NCI-H748 (cell line): ENCODE results near the gene ST8SIA2.
"Not testable (repeated sequence)": the region's sequence is repeated elsewhere in the genome, so short reads cannot be mapped to it uniquely, and the experiment has no call there.

Source experiments
- DNase-seq: peaks from one replicate; lab custom pipeline; 2025; ENCODE audit not compliant: unreplicated experiment; lab: John Stamatoyannopoulos, UW

Gene ST8SIA2

DNA sequence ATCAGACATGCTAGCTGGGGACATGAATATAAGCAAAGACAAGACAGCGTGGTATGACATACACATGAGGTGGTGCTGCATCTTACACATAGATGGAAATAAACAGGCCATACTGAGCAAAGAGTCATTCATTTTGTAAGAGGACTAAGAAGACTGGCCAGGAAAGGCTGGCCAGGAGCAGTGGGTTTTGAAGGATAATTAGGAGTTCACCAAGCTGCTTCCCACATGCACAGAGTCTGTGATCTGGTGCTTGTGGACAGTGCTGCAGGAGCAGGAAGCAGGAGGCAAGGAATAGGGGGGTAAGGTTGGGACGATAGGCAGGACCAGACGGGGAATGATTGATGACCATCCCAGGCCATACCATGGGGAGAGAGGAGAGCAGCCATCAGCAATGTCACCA, 41.5 kb downstream of the ST8SIA2 start:
- no peak for DNase-seq

- no peak for DNase-seq
Observed at GRCh38 chr15:92438471-92438870, 44.8 kb downstream of the ST8SIA2 start.

DNA sequence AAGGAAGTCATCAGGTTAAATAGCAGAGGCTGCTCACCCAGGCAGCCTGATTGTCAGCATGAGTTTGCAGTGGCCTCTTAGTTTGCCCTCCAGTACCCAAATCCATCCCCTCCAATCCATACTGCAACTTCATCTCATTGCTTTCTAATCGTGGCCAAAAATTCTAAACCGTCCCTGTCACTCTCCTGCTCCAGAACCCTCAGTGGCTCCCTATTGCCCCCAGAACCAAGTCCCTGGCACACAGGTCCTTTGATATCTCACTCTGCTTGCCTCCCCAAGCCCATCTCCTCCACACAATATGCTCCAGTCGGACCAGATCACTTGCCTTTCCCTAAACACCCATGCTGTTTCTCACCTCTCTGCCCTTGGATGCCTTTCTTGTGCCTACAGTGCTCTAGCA, 49.7 kb downstream of the ST8SIA2 start:
- no peak for DNase-seq

DNA sequence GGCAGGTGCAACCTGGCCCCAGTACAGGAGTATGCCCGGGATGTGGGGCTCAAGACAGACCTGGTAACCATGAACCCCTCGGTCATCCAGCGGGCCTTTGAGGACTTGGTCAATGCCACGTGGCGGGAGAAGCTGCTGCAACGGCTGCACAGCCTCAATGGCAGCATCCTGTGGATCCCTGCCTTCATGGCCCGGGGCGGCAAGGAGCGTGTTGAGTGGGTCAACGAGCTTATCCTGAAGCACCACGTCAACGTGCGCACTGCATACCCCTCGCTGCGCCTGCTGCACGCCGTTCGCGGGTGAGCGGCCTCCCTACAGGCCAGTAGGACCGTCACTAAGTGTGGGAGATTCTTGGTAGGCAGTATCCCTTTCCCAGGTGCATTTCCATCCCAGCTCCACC, 51.0 kb downstream of the ST8SIA2 start:
- DNase-seq = no peak

DNA sequence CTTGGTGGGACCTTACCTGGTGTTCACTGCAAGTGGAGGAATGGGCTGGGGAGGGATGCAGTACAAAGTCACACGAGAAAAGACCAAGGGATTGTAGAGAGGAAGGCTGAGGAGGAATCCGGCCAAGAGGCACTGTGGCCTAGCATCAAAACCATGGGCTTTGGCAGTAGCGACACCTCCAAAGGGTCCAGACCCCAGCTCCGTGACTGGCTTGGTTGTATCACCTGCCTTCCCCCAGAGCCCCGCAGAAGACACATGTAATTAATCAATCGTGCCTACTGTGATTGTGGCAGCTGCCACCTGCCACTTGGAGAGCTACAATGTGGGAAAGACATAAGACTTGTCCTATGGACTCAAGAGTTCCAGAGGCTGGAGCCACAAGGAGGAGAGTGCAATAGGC, 54.7 kb downstream of the ST8SIA2 start:
- DNase-seq = no peak

DNA sequence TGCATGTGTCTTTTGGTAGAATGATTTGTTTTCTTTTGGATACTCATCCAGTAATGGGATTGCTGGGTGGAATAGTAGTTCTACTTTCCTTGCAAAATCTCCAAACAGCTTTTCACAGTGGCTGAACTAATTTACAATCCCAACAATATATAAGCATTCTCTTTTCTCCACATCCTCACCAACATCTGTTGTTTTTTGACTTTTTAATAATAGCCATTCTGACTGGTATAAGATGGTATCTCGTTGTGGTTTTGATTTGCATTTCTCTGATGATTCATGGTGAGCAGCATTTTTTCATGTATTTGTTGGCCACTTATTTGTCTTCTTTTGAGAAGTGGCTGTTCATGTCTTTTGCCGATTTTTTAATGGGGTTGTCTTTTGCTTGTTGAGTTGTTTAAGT, 55.8 kb downstream of the ST8SIA2 start:
- DNase-seq = no peak

GRCh38 chr15:92451225-92451825, 57.6 kb downstream of the ST8SIA2 start:
- DNase-seq = no peak

DNA sequence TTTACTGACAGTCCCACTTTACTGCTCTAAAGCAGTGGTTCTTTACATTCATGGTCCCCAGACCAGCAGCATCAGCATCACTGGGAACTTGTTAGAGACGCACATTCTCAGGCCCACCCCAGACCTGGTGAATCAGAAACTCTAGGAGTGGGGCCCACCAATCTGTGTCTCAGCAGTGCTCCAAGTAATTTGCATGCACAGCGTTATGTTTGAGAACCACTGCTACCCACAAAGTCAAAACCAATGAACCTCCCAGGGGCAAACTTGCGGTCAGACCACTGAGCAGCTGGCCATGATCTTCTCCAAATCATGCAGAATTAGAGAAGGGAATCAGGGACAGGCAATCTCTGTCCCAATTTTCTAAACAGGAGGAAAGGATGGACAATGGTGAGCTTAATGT, 58.5 kb downstream of the ST8SIA2 start:
- DNase-seq = no peak

DNA sequence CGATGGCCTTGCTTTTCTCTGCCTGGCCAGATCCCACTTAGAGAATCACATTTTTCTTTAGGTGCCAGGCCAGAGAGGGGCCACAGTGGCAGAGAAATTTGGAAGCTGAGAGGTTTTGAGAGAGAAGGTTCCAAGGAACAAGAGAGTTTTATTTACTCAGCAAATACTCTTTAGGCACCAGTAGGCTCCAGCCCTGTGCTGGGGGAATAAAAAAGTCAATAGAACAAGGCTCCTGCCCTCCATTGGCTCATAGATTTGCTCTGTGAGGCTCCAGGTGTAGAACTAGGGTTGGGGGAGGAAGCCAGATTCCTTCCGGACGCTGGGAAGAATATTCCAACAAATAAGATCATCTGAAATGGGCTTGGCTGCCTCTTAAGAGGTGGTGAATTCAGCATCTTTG, 59.9 kb downstream of the ST8SIA2 start:
- no peak for DNase-seq

GRCh38 chr15:92454555-92455105, 60.9 kb downstream of the ST8SIA2 start:
- DNase-seq = no peak

GRCh38 chr15:92455271-92455670, 61.6 kb downstream of the ST8SIA2 start:
- no peak for DNase-seq

DNA sequence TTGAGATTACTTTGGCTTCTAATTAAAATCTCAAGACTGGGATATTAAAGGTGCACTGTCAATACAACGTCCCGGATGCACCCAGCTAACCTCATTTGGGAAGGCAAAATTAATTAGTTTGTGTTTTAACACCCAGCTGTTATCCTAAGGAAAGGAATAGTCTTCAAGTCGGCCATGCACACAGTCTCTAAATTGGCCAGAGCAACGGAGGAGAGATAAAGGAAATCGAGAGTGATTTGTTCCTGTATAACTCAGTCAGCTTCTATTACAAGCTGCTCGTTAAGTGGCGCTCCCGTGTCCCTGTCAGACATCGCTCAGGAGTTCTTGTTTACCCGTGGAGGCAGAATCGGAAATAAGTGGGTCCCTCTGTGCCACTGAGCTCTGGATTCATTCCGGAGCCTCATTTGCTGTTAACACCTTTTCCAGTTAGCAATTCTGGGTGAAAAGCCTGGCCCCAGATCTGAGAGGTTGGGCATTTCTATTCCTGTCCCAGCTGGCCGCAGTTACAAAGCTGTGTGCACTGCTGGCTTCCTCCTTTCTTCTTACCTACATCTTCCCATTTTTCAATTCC, 63.9 kb downstream of the ST8SIA2 start:
- no peak for DNase-seq

DNA sequence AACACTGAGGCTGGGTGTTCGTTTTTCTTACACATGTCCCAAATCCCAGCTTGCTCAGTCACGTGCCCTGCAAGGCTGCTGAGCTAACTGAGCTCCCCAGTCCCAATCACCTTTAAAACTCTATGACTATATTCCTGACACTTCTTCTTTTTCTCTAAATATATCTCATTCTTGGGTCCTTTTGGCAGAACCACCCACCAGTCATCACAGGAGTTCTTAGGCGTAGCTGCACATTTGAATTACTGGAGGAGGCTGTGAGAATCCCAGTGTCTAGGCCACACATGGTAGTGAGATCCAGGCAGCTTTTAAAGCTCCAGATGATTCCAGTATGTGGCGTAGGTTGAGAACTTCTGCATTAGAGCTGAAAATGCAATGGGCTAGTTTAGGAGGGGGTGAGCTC, 66.3 kb downstream of the ST8SIA2 start:
- no peak for DNase-seq

DNA sequence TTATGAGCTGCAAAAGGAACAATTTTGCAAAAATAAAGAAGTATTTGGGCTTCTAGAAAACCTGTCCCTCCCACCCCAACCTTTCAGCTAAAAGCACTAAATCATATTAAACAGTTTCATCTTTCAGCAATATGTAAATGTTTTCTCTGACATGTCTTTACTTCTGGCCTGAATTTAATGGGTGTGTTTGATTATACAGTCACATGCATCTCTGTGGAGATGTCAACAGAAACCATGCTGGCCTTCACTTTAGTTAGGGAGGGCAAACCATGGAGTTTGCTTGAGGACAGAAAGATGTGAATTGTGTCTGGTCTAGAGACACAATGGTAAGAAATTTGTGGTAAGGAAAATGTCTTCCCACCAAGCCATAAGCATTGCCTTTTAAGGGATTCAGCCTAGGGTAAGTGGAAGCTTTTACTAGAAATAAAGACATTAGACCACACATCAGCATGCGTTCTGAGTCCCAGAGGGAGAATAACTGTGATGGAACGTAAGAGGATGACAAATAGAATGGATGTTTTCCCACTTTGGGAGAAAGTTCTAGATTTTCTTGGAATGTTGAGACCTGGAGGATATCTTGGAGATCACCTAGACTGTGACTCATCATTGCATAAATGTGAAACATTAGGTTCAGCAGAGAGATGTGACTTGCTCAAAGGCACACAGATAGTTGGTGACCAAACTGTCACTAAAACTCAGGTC, 68.9 kb downstream of the ST8SIA2 start:
- DNase-seq = no peak

- no peak for DNase-seq
Observed at GRCh38 chr15:92463352-92463751, 69.7 kb downstream of the ST8SIA2 start.

DNA sequence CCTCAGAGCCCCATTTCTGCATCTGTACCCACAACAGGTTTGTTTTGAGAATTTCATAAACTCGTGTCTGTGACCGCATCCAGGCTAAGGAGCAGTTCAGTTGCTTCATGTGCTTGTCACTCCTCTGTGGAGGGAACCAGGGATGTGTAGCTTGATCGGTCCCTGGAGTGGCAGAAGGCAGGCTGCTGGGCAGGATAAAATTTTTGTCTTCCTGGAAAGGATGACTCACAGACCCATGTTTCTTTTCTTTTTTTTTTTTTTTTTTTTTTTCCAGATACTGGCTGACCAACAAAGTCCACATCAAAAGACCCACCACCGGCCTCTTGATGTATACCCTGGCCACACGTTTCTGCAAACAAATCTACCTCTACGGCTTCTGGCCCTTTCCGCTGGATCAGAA, 70.1 kb downstream of the ST8SIA2 start:
- DNase-seq = no peak

DNA sequence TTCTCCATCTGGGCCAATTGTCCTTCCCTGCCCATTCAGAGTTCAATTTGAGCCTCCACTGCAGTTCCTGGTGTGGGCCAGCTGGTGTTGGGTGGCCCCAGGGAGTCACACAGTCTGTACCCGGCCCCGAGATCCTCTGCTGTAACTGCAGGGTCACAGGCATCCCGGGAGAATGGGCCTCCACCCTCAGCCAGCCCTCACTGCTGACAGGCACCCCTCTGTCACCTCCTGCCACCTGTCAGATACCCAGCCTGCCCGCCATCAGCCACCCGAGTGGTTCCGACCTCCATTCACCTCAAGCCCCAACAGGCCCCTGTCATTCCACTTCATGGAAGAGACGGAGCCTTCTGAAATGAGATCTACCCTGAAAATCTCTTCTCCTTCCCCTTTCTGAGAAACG, 73.2 kb downstream of the ST8SIA2 start:
- DNase-seq = no peak

GRCh38 chr15:92467245-92467644, 73.6 kb downstream of the ST8SIA2 start:
- DNase-seq = no peak

GRCh38 chr15:92468991-92469390, 75.3 kb downstream of the ST8SIA2 start:
- DNase-seq = peak; percentile 51

- no peak for DNase-seq
Observed at GRCh38 chr15:92471288-92471687, 77.6 kb downstream of the ST8SIA2 start.

DNA sequence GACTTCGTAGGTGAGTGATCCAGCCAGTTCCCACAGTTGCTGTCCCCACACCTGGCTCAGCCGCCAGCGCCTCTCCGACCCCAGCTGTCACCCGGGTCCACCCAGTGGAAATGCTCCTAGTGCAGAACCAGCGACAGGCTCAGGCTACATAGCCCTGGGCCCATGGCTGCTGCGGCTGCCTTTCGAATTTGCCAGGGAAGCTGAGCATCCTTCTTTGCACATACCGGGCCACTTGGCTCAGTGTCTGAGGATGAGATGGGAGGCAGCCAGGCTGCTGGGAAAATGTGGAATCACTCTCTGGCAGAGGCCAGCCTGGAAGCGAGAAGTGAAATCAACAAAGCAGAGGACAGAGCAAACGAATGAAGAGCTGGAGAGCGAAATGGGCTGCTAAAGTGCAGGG, 80.1 kb downstream of the ST8SIA2 start:
- no peak for DNase-seq

GRCh38 chr15:92479730-92480129, 86.0 kb downstream of the ST8SIA2 start:
- not testable (repeated sequence) for DNase-seq
